ENCODE measurements around the gene GRK1.

The GRK1 gene

GRCh38 chr13:113731192-113732175 is 64.5 kb downstream of the GRK1 start:
- peaks cover 10 to 11% of the 10 kb centered on the region in 2 donors for H3K4me1 Mint-ChIP-seq
- ATAC-seq (replicated peaks) (no peak), DNase-seq (no peak)
- no peak overlapping the region for H3K4me3 Mint-ChIP-seq
- no peak overlapping the region for H3K27ac Mint-ChIP-seq
- H3K27me3 Mint-ChIP-seq = peaks cover 15 to 23% of the 10 kb centered on the region in 2 donors
- H3K9me3 Mint-ChIP-seq = no peaks in the 10 kb centered on the region
- H3K36me3 Mint-ChIP-seq = no peaks in the 10 kb centered on the region

- no peaks in the 10 kb centered on the region for H3K9me3 Mint-ChIP-seq
- H3K27me3 Mint-ChIP-seq = peaks cover 18 to 28% of the 10 kb centered on the region in 2 donors
- no peaks in the 10 kb centered on the region for H3K36me3 Mint-ChIP-seq
- ATAC-seq (replicated peaks) = peak; percentile 78 to 93
- H3K27ac Mint-ChIP-seq = no peak overlapping the region
- H3K4me3 Mint-ChIP-seq = no peak overlapping the region
- no peak for DNase-seq
- H3K4me1 Mint-ChIP-seq = peaks cover 11 to 12% of the 10 kb centered on the region in 2 donors
Observed at GRCh38 chr13:113732176-113732960, 65.3 kb downstream of the GRK1 start.

- H3K27ac Mint-ChIP-seq = no peak overlapping the region
- H3K36me3 Mint-ChIP-seq = no peaks in the 10 kb centered on the region
- no peaks in the 10 kb centered on the region for H3K9me3 Mint-ChIP-seq
- DNase-seq = no peak
- H3K27me3 Mint-ChIP-seq = peaks cover 18 to 37% of the 10 kb centered on the region in 2 donors
- ATAC-seq (replicated peaks) = no peak
- peaks cover 11 to 12% of the 10 kb centered on the region in 2 donors for H3K4me1 Mint-ChIP-seq
- H3K4me3 Mint-ChIP-seq = no peak overlapping the region
Observed at GRCh38 chr13:113732961-113733950, 66.2 kb downstream of the GRK1 start.

- no peak overlapping the region for H3K27ac Mint-ChIP-seq
- ATAC-seq (replicated peaks) = no peak
- H3K4me3 Mint-ChIP-seq = no peak overlapping the region
- peaks cover 9 to 11% of the 10 kb centered on the region in 2 donors for H3K4me1 Mint-ChIP-seq
- H3K27me3 Mint-ChIP-seq = peaks cover 9 to 28% of the 10 kb centered on the region in 2 donors
- H3K9me3 Mint-ChIP-seq = no peaks in the 10 kb centered on the region
- no peaks in the 10 kb centered on the region for H3K36me3 Mint-ChIP-seq
- no peak for DNase-seq
Observed at GRCh38 chr13:113734099-113734825, 67.2 kb downstream of the GRK1 start.

GRCh38 chr13:113734826-113735125 is 67.8 kb downstream of the GRK1 start:
- ATAC-seq (replicated peaks) = no peak
- no peak overlapping the region for H3K27ac Mint-ChIP-seq
- peaks cover 9 to 11% of the 10 kb centered on the region in 2 donors for H3K4me1 Mint-ChIP-seq
- no peaks in the 10 kb centered on the region for H3K36me3 Mint-ChIP-seq
- H3K27me3 Mint-ChIP-seq = peaks cover 13 to 30% of the 10 kb centered on the region in 2 donors
- no peaks in the 10 kb centered on the region for H3K9me3 Mint-ChIP-seq
- no peak overlapping the region for H3K4me3 Mint-ChIP-seq
- DNase-seq = no peak

- Mint-ChIP-seq H3K36me3 (no peaks in the 10 kb centered on the region), H3K4me1 (peaks cover 9 to 11% of the 10 kb centered on the region in 2 donors), H3K27me3 (peaks cover 15 to 33% of the 10 kb centered on the region in 2 donors), H3K9me3 (no peaks in the 10 kb centered on the region), H3K4me3 (no peak overlapping the region), H3K27ac (no peak overlapping the region)
- ATAC-seq (replicated peaks) = no peak
- no peak for DNase-seq
Observed at GRCh38 chr13:113735194-113735593, 68.2 kb downstream of the GRK1 start.

GRCh38 chr13:113735750-113736149 is 68.7 kb downstream of the GRK1 start:
- H3K27ac Mint-ChIP-seq = no peak overlapping the region

GRCh38 chr13:113736258-113736731 is 69.3 kb downstream of the GRK1 start:
- DNase-seq = no peak
- H3K27me3 Mint-ChIP-seq = peaks cover 23 to 38% of the 10 kb centered on the region in 2 donors
- no peak overlapping the region for H3K4me3 Mint-ChIP-seq
- no peaks in the 10 kb centered on the region for H3K36me3 Mint-ChIP-seq
- peak overlapping the region; percentile 71 for H3K27ac Mint-ChIP-seq
- no peaks in the 10 kb centered on the region for H3K9me3 Mint-ChIP-seq
- no peak for ATAC-seq (replicated peaks)
- peaks cover 17 to 19% of the 10 kb centered on the region in 2 donors for H3K4me1 Mint-ChIP-seq

More at GRCh38 chr13:113735750-113736149, 68.7 kb downstream of the GRK1 start:
- Mint-ChIP-seq H3K36me3 (no peaks in the 10 kb centered on the region), H3K27me3 (peaks cover 17 to 33% of the 10 kb centered on the region in 2 donors), H3K4me1 (peaks cover 12 to 13% of the 10 kb centered on the region in 2 donors), H3K4me3 (no peak overlapping the region), H3K9me3 (no peaks in the 10 kb centered on the region)
- no peak for DNase-seq
- no peak for ATAC-seq (replicated peaks)

- no peaks in the 10 kb centered on the region for H3K36me3 Mint-ChIP-seq
- DNase-seq (no peak), ATAC-seq (replicated peaks) (no peak)
- peaks cover 19 to 22% of the 10 kb centered on the region in 2 donors for H3K4me1 Mint-ChIP-seq
- H3K27ac Mint-ChIP-seq = no peak overlapping the region
- H3K27me3 Mint-ChIP-seq = peaks cover 31 to 53% of the 10 kb centered on the region in 2 donors
- H3K9me3 Mint-ChIP-seq = no peaks in the 10 kb centered on the region
- no peak overlapping the region for H3K4me3 Mint-ChIP-seq
Observed at GRCh38 chr13:113737803-113738202, 70.8 kb downstream of the GRK1 start.

- H3K4me1 Mint-ChIP-seq = peaks cover 19 to 22% of the 10 kb centered on the region in 2 donors
- H3K9me3 Mint-ChIP-seq = no peaks in the 10 kb centered on the region
- no peak for DNase-seq
- H3K27ac Mint-ChIP-seq = no peak overlapping the region
- H3K27me3 Mint-ChIP-seq = peaks cover 42 to 65% of the 10 kb centered on the region in 2 donors
- no peak for ATAC-seq (replicated peaks)
- H3K4me3 Mint-ChIP-seq = no peak overlapping the region
- H3K36me3 Mint-ChIP-seq = peaks cover 0 to 1% of the 10 kb centered on the region in 2 donors
Observed at GRCh38 chr13:113739527-113740285, 72.7 kb downstream of the GRK1 start.

- Mint-ChIP-seq H3K27ac (no peak overlapping the region), H3K27me3 (peaks cover 45 to 68% of the 10 kb centered on the region in 2 donors), H3K36me3 (peaks cover 0 to 3% of the 10 kb centered on the region in 2 donors), H3K4me1 (peaks cover 19 to 24% of the 10 kb centered on the region in 2 donors), H3K4me3 (no peak overlapping the region), H3K9me3 (no peaks in the 10 kb centered on the region)
- ATAC-seq (replicated peaks) (no peak), DNase-seq (no peak)
Observed at GRCh38 chr13:113740286-113740556, 73.2 kb downstream of the GRK1 start.

- peaks cover 0 to 3% of the 10 kb centered on the region in 2 donors for H3K36me3 Mint-ChIP-seq
- peaks cover 47 to 68% of the 10 kb centered on the region in 2 donors for H3K27me3 Mint-ChIP-seq
- no peak overlapping the region for H3K4me3 Mint-ChIP-seq
- no peaks in the 10 kb centered on the region for H3K9me3 Mint-ChIP-seq
- H3K4me1 Mint-ChIP-seq = peaks cover 19 to 24% of the 10 kb centered on the region in 2 donors
- no peak for ATAC-seq (replicated peaks)
- H3K27ac Mint-ChIP-seq = no peak overlapping the region
- no peak for DNase-seq
Observed at GRCh38 chr13:113740661-113741060, 73.6 kb downstream of the GRK1 start.

All from stimulated activated naive B cell treated with anti-CD40 and anti-IgM and Interleukin-4, amounts not matched to agents 10 μg/mL and 1 μg/mL and 100 μg/mL, for 72 hours (primary cell).